Neuronal stem cell (in vitro differentiated cells): ENCODE data around the gene CADPS.
A peak's percentile ranks its signal among the peaks of the same experiment; 100 is the strongest.

Experiments
- DNase-seq: peaks from one replicate; pipeline ENCODE4 v3.0.0-alpha.2; 2013; ENCODE audit warnings: low spot score
- H2AFZ ChIP-seq: one replicate; pipeline ENCODE4 v1.6.1; 2013; ENCODE audit warnings: mild to moderate bottlenecking, low read length, inconsistent platforms
- H2AK5ac ChIP-seq: 2 replicates; pipeline ENCODE4 v1.6.1; 2013; ENCODE audit warnings: low read depth, mild to moderate bottlenecking, inconsistent platforms, low read length, moderate library complexity, mixed read lengths
- H2BK120ac ChIP-seq: 2 replicates; pipeline ENCODE4 v1.6.1; 2013; ENCODE audit warnings: low read depth, mild to moderate bottlenecking, inconsistent platforms, low read length, moderate library complexity, mixed read lengths
- H2BK12ac ChIP-seq: one replicate; pipeline ENCODE4 v1.6.1; 2013; ENCODE audit warnings: low read length, inconsistent platforms
- H2BK15ac ChIP-seq: 2 replicates; pipeline ENCODE4 v1.6.1; 2013; ENCODE audit warnings: mild to moderate bottlenecking, low read length, inconsistent platforms, mixed read lengths
- H2BK5ac ChIP-seq: one replicate; pipeline ENCODE4 v1.6.1; 2013; ENCODE audit warnings: inconsistent platforms, mild to moderate bottlenecking, low read length, moderate library complexity
- H3K14ac ChIP-seq: one replicate; pipeline ENCODE4 v1.6.1; 2013; ENCODE audit warnings: low read length, inconsistent platforms
- H3K18ac ChIP-seq: 2 replicates; pipeline ENCODE4 v1.6.1; 2013; ENCODE audit warnings: low read length, inconsistent platforms
- H3K23ac ChIP-seq: 2 replicates; pipeline ENCODE4 v1.6.1; 2013; ENCODE audit warnings: low read depth, mild to moderate bottlenecking, mixed read lengths, low read length, inconsistent platforms; ENCODE audit not compliant: poor library complexity
- H3K27ac ChIP-seq: replicated peaks from 3 replicates; pipeline ENCODE4 v1.5.1; 2013; ENCODE audit warnings: low read length, inconsistent platforms
- H3K27me3 ChIP-seq, 3 experiments: 2 replicates each; pipeline ENCODE4 v1.6.1; 2013; ENCODE audit warnings: low read length in 3 of 3, mild to moderate bottlenecking in 2 of 3, inconsistent platforms in 1 of 3, low read depth in 1 of 3, mixed read lengths in 1 of 3, moderate library complexity in 1 of 3; ENCODE audit not compliant: control insufficient read depth in 3 of 3, insufficient read depth in 3 of 3
- H3K36me3 ChIP-seq, 2 donors: replicated peaks in 1 of 2; 2 replicates each; pipeline ENCODE4 v1.6.1; 2013; ENCODE audit warnings: low read length in 2 of 2; ENCODE audit not compliant: control insufficient read depth in 2 of 2, insufficient read depth in 2 of 2
- H3K4ac ChIP-seq: 2 replicates; pipeline ENCODE4 v1.6.1; 2013; ENCODE audit warnings: inconsistent platforms, mild to moderate bottlenecking, low read length, moderate library complexity
- H3K4me1 ChIP-seq, 2 donors: 1 replicate in 1 of 2; 2 replicates in 1 of 2; pipeline ENCODE4 v1.6.1; 2013; ENCODE audit warnings: low read length in 2 of 2, low read depth in 1 of 2; ENCODE audit not compliant: control insufficient read depth in 2 of 2, insufficient read depth in 1 of 2
- H3K4me2 ChIP-seq: one replicate; pipeline ENCODE4 v1.6.1; 2013; ENCODE audit warnings: mild to moderate bottlenecking, low read length, inconsistent platforms; ENCODE audit not compliant: insufficient read depth, poor library complexity, severe bottlenecking
- H3K4me3 ChIP-seq, 2 donors: 2 replicates each; pipeline ENCODE4 v1.5.1; 2013; ENCODE audit warnings: low read length in 2 of 2, mild to moderate bottlenecking in 2 of 2, inconsistent platforms in 1 of 2, moderate library complexity in 1 of 2
- H3K79me1 ChIP-seq: one replicate; pipeline ENCODE4 v1.6.1; 2013; ENCODE audit warnings: low read depth, mild to moderate bottlenecking, inconsistent platforms, low read length, moderate library complexity
- H3K9ac ChIP-seq: one replicate; pipeline ENCODE4 v1.6.1; 2013; ENCODE audit warnings: mild to moderate bottlenecking, low read depth, low read length, inconsistent platforms; ENCODE audit not compliant: poor library complexity
- H3K9me3 ChIP-seq, 2 donors: replicated peaks in 1 of 2; 2 replicates each; pipeline versions ENCODE3 to v1.6.1; 2013; ENCODE audit warnings: low read length in 2 of 2, mild to moderate bottlenecking in 2 of 2, inconsistent platforms in 1 of 2, low read depth in 1 of 2, mixed read lengths in 1 of 2, moderate library complexity in 1 of 2; ENCODE audit not compliant: control insufficient read depth in 2 of 2, insufficient read depth in 1 of 2
- H4K8ac ChIP-seq: one replicate; pipeline ENCODE4 v1.6.1; 2013; ENCODE audit warnings: low read depth, mild to moderate bottlenecking, inconsistent platforms, low read length, moderate library complexity
- H4K91ac ChIP-seq: one replicate; pipeline ENCODE4 v1.6.1; 2013; ENCODE audit warnings: low read length, low read depth, mild to moderate bottlenecking, inconsistent platforms; ENCODE audit not compliant: poor library complexity
- WGBS, 2 donors: extraction: QIAGEN DNeasy Blood & Tissue Kit; methylation state at CpG; one replicate each; pipeline ENCODE4 v1.1.7; 2013; ENCODE audit warnings: missing lambda C conversion rate in 2 of 2, mixed read lengths in 1 of 2; ENCODE audit not compliant: insufficient read length in 2 of 2, insufficient replicate concordance in 1 of 2; ENCODE audit errors: extremely low coverage in 2 of 2; 5-methylcytosine and 5-hydroxymethylcytosine counted together

The CADPS gene

GRCh38 chr3:62445275-62445674 lies 429.9 kb downstream of the CADPS start:
- H3K23ac ChIP-seq = no peak overlapping the region
- H3K14ac ChIP-seq = no peak overlapping the region
- peak overlapping the region; percentile 45 for H2AFZ ChIP-seq
- no peak overlapping the region for H3K18ac ChIP-seq
- H2BK15ac ChIP-seq = no peak overlapping the region
- no peak overlapping the region for H4K8ac ChIP-seq
- H3K27me3 ChIP-seq = peaks cover 0 to 29% (median 4%) of the 10 kb centered on the region in 3 experiments
- H2BK5ac ChIP-seq = no peak overlapping the region
- H3K79me1 ChIP-seq = no peaks in the 10 kb centered on the region
- WGBS, 2 donors = no CpG with 5 or more reads among the region's 1 CpG
- no peaks in the 10 kb centered on the region for H3K9me3 ChIP-seq
- no peak overlapping the region for H2AK5ac ChIP-seq
- no peak overlapping the region for H3K4ac ChIP-seq
- no peak overlapping the region for H2BK12ac ChIP-seq
- H3K4me1 ChIP-seq = peaks cover 3 to 6% of the 10 kb centered on the region in 2 donors
- no peak overlapping the region for H3K4me2 ChIP-seq
- no peak overlapping the region for H2BK120ac ChIP-seq
- H3K9ac ChIP-seq = no peak overlapping the region
- H3K36me3 ChIP-seq = no peaks in the 10 kb centered on the region
- no peak overlapping the region for H3K4me3 ChIP-seq
- H3K27ac ChIP-seq = no peak overlapping the region
- no peak overlapping the region for H4K91ac ChIP-seq
- no peak for DNase-seq

- no peak overlapping the region for H2AFZ ChIP-seq
- no peak overlapping the region for H4K8ac ChIP-seq
- no peak for DNase-seq
Observed at GRCh38 chr3:62439978-62440377, 435.2 kb downstream of the CADPS start.

GRCh38 chr3:62439176-62439813 lies 435.9 kb downstream of the CADPS start:
- Histone ChIP-seq H3K36me3 (no peaks in the 10 kb centered on the region), H2AK5ac (no peak overlapping the region), H3K27me3 (peaks cover 0 to 67% (median 4%) of the 10 kb centered on the region in 3 experiments), H4K8ac (no peak overlapping the region), H2BK12ac (no peak overlapping the region), H3K27ac (no peak overlapping the region), H3K9ac (no peak overlapping the region), H2BK5ac (no peak overlapping the region), H3K4ac (no peak overlapping the region), H3K23ac (no peak overlapping the region), H3K9me3 (no peaks in the 10 kb centered on the region), H3K4me1 (peaks cover 0 to 14% of the 10 kb centered on the region in 2 donors), H2BK15ac (no peak overlapping the region), H3K79me1 (no peaks in the 10 kb centered on the region), H2AFZ (no peak overlapping the region), H3K14ac (no peak overlapping the region), H3K4me3 (no peak overlapping the region), H3K18ac (no peak overlapping the region), H4K91ac (no peak overlapping the region), H3K4me2 (no peak overlapping the region), H2BK120ac (no peak overlapping the region)
- no peak for DNase-seq
- WGBS, 2 donors = no CpG with 5 or more reads among the region's 5 CpGs

More at GRCh38 chr3:62439978-62440377, 435.2 kb downstream of the CADPS start:
- no peaks in the 10 kb centered on the region for H3K9me3 ChIP-seq
- H2AK5ac ChIP-seq = no peak overlapping the region
- H3K9ac ChIP-seq = no peak overlapping the region
- H3K4me1 ChIP-seq = peaks cover 0 to 12% of the 10 kb centered on the region in 2 donors
- H3K36me3 ChIP-seq = no peaks in the 10 kb centered on the region
- no peaks in the 10 kb centered on the region for H3K79me1 ChIP-seq
- H3K23ac ChIP-seq = no peak overlapping the region
- no peak overlapping the region for H2BK120ac ChIP-seq
- H2BK12ac ChIP-seq = no peak overlapping the region
- no peak overlapping the region for H2BK15ac ChIP-seq
- no peak overlapping the region for H2BK5ac ChIP-seq
- no peak overlapping the region for H3K4me3 ChIP-seq
- no peak overlapping the region for H3K14ac ChIP-seq
- H4K91ac ChIP-seq = no peak overlapping the region
- H3K4me2 ChIP-seq = no peak overlapping the region
- no peak overlapping the region for H3K27ac ChIP-seq
- H3K18ac ChIP-seq = no peak overlapping the region
- peaks cover 0 to 61% (median 4%) of the 10 kb centered on the region in 3 experiments for H3K27me3 ChIP-seq
- no peak overlapping the region for H3K4ac ChIP-seq

GRCh38 chr3:62436785-62437184 lies 438.4 kb downstream of the CADPS start:
- Histone ChIP-seq H3K27me3 (peaks cover 0 to 91% (median 8%) of the 10 kb centered on the region in 3 experiments), H2BK12ac (no peak overlapping the region), H4K8ac (no peak overlapping the region), H3K18ac (no peak overlapping the region), H3K27ac (no peak overlapping the region), H2BK120ac (no peak overlapping the region), H3K4me2 (no peak overlapping the region), H4K91ac (no peak overlapping the region), H2BK15ac (no peak overlapping the region), H3K4ac (no peak overlapping the region), H3K4me1 (peaks cover 0 to 14% of the 10 kb centered on the region in 2 donors), H3K4me3 (no peak overlapping the region), H2BK5ac (no peak overlapping the region), H3K23ac (no peak overlapping the region), H2AFZ (no peak overlapping the region), H2AK5ac (no peak overlapping the region), H3K36me3 (no peaks in the 10 kb centered on the region), H3K14ac (no peak overlapping the region), H3K79me1 (no peaks in the 10 kb centered on the region), H3K9ac (no peak overlapping the region), H3K9me3 (no peaks in the 10 kb centered on the region)
- no peak for DNase-seq
- 100% methylated on average over 1 of the region's 7 CpGs for WGBS, 2 donors
